ENCODE results near the gene HMGB1.
"Not testable (repeated sequence)": the region's sequence is repeated elsewhere in the genome, so short reads cannot be mapped to it uniquely, and the experiment has no call there.

HMGB1 gene

GRCh38 chr13:30461279-30462066 is 4.3 kb downstream of the HMGB1 start:
- ATAC-seq = not testable (repeated sequence)

GRCh38 chr13:30457306-30457891 is 8.3 kb downstream of the HMGB1 start:
- TF ChIP-seq PPARA (CRISPR knock-in tag; IDR thresholded peaks at IDR 0.05; ENCODE audit: borderline replicate concordance) (no peak), ZC3H10 (CRISPR knock-in tag; IDR thresholded peaks at IDR 0.05) (no peak), ZFP30 (CRISPR knock-in tag; IDR thresholded peaks at IDR 0.05) (no peak), CSRNP3 (CRISPR knock-in tag; IDR thresholded peaks at IDR 0.05) (no peak), ISL1 (CRISPR knock-in tag; IDR thresholded peaks at IDR 0.05) (no peak), ARNTL (CRISPR knock-in tag; IDR thresholded peaks at IDR 0.05; ENCODE audit: borderline replicate concordance, low read depth) (no peak), BACH2 (CRISPR knock-in tag; IDR thresholded peaks at IDR 0.05; ENCODE audit: borderline replicate concordance) (no peak), ESRRG (CRISPR knock-in tag; IDR thresholded peaks at IDR 0.05) (no peak), ZFP3 (CRISPR knock-in tag; IDR thresholded peaks at IDR 0.05) (no peak), POU6F1 (CRISPR knock-in tag; IDR thresholded peaks at IDR 0.05; ENCODE audit: borderline replicate concordance, low read depth) (no peak)
- TF ChIP-seq, protein P1, sequence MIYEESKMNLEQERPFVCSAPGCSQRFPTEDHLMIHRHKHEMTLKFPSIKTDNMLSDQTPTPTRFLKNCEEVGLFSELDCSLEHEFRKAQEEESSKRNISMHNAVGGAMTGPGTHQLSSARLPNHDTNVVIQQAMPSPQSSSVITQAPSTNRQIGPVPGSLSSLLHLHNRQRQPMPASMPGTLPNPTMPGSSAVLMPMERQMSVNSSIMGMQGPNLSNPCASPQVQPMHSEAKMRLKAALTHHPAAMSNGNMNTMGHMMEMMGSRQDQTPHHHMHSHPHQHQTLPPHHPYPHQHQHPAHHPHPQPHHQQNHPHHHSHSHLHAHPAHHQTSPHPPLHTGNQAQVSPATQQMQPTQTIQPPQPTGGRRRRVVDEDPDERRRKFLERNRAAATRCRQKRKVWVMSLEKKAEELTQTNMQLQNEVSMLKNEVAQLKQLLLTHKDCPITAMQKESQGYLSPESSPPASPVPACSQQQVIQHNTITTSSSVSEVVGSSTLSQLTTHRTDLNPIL (CRISPR knock-in tag; IDR thresholded peaks at IDR 0.05; ENCODE audit: low read depth) = no peak
- ATAC-seq = peak; percentile 8; the same call in 1 of the 3 replicates

GRCh38 chr13:30456290-30456689 is 9.4 kb downstream of the HMGB1 start:
- ATAC-seq = no peak; the same call in 2 of the 3 replicates

DNA sequence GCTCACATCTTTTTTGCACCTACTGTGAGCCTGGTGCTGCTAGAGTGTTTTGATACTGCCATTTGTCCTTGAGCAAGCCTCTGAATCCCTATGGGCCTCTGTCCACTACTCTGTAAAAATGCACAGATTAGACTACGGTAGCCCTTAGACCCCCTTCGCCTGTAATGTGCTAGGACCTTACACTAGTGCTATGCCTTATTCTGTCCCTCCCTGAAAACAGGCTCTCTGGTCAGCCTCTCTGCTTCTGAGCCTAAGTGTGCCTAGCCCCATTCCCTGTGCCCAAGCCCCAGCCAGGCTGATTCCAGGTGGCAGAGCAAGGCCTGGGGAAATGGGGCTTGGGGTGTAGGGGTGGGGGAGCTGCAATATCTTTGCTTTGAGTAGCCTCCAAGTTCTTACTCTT is 10.7 kb downstream of the HMGB1 start:
- ATAC-seq = peak; percentile 36

More at GRCh38 chr13:30456290-30456689, 9.4 kb downstream of the HMGB1 start:
- TF ChIP-seq, protein P1 (CRISPR knock-in tag; IDR thresholded peaks at IDR 0.05; ENCODE audit: low read depth) = no peak

More for the DNA sequence above, 10.7 kb downstream of the HMGB1 start:
- TF ChIP-seq, protein P1 (CRISPR knock-in tag; IDR thresholded peaks at IDR 0.05; ENCODE audit: low read depth) = no peak
- TF ChIP-seq ZNF565 (CRISPR knock-in tag; conservative IDR thresholded peaks at IDR 0.05; ENCODE audit: low read depth) = no peak
- no peak for TF ChIP-seq GLIS3 (CRISPR knock-in tag; IDR thresholded peaks at IDR 0.05)
- no peak for TF ChIP-seq ZFP30 (CRISPR knock-in tag; IDR thresholded peaks at IDR 0.05)
- TF ChIP-seq TOX (CRISPR knock-in tag; IDR thresholded peaks at IDR 0.05; ENCODE audit: borderline replicate concordance) = no peak
- no peak for TF ChIP-seq CSDC2 (CRISPR knock-in tag; IDR thresholded peaks at IDR 0.05)
- no peak for TF ChIP-seq ARNTL (CRISPR knock-in tag; IDR thresholded peaks at IDR 0.05; ENCODE audit: borderline replicate concordance, low read depth)
- no peak for TF ChIP-seq TCF4 (CRISPR knock-in tag; IDR thresholded peaks at IDR 0.05; ENCODE audit: borderline replicate concordance)
- no peak for TF ChIP-seq RARB (CRISPR knock-in tag; IDR thresholded peaks at IDR 0.05)
- no peak for TF ChIP-seq POU6F1 (CRISPR knock-in tag; IDR thresholded peaks at IDR 0.05; ENCODE audit: borderline replicate concordance, low read depth)
- no peak for TF ChIP-seq ZNF70 (CRISPR knock-in tag; IDR thresholded peaks at IDR 0.05)
- no peak for TF ChIP-seq PPARA (CRISPR knock-in tag; IDR thresholded peaks at IDR 0.05; ENCODE audit: borderline replicate concordance)
- TF ChIP-seq ISL1 (CRISPR knock-in tag; IDR thresholded peaks at IDR 0.05) = no peak
- TF ChIP-seq BACH2 (CRISPR knock-in tag; IDR thresholded peaks at IDR 0.05; ENCODE audit: borderline replicate concordance) = no peak
- no peak for TF ChIP-seq OSR1 (CRISPR knock-in tag; IDR thresholded peaks at IDR 0.05)
- no peak for TF ChIP-seq ZNF8 (CRISPR knock-in tag; IDR thresholded peaks at IDR 0.05)
- TF ChIP-seq, protein P2, sequence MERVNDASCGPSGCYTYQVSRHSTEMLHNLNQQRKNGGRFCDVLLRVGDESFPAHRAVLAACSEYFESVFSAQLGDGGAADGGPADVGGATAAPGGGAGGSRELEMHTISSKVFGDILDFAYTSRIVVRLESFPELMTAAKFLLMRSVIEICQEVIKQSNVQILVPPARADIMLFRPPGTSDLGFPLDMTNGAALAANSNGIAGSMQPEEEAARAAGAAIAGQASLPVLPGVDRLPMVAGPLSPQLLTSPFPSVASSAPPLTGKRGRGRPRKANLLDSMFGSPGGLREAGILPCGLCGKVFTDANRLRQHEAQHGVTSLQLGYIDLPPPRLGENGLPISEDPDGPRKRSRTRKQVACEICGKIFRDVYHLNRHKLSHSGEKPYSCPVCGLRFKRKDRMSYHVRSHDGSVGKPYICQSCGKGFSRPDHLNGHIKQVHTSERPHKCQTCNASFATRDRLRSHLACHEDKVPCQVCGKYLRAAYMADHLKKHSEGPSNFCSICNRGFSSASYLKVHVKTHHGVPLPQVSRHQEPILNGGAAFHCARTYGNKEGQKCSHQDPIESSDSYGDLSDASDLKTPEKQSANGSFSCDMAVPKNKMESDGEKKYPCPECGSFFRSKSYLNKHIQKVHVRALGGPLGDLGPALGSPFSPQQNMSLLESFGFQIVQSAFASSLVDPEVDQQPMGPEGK (CRISPR knock-in tag; IDR thresholded peaks at IDR 0.05; ENCODE audit: borderline replicate concordance) = no peak
- no peak for TF ChIP-seq ESRRG (CRISPR knock-in tag; IDR thresholded peaks at IDR 0.05)
- no peak for TF ChIP-seq ZC3H10 (CRISPR knock-in tag; IDR thresholded peaks at IDR 0.05)

Data from SK-N-SH treated with all-trans-retinoic acid at 6 μM for 48 hours (cell line).